NCI-H226 (cell line): Measurements from ENCODE around the gene AMFR.
A peak's percentile ranks its signal among the peaks of the same experiment; 100 is the strongest.
"Not testable (repeated sequence)": the region's sequence is repeated elsewhere in the genome, so short reads cannot be mapped to it uniquely, and the experiment has no call there.

Experiments used
- DNase-seq: peaks from one replicate; pipeline ENCODE4 v3.0.0-alpha.2; 2015

The AMFR gene

DNA sequence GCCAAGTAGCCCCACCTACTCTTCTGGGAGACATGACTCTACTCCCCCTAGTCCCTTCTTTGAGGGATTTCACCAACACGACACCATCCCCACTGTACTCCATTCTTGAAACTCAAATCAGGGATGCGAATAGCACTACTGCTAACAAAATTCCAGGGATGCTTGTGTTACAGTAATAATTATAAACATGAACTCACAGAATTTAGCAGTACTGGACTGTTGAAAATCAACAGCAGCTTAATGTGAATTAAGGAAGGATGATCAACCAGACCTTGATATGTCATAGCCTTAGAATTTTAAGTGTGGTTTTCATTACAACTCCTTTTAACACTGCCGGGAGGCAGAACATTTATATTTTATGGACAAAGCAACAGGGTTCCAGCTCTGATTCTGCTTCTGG lies 37.9 kb downstream of the AMFR start:
- DNase-seq: no peak

DNA sequence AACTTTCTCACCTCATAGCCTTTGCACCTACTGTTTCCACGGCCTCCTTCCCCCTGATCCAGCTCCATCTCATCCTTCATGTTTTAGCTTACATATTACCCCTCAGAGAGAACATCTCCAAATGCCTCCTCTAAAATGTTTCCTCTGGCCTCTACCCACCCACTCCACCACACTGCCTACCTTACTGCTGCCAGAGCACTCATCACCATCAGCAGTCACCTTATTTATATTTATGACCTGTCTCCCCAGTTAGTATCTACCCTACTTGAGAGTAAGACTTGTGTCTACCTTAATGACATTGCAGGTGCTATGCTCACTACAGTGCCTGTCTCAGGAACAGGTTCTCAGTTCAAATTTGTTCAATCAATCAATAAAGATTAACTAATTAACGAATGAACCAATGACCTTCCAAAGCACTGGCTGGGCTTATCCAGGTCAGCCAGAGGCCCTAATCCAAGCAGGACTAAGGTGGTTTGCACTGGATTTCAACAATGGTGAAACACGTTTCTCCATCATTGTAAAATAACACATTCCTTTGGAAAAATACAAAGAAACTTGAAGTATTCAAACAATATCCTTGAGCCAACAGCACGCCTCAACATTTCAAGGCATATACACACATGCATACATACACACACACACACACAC lies 41.1 kb downstream of the AMFR start:
- no peak for DNase-seq

GRCh38 chr16:56382901-56383355 lies 42.4 kb downstream of the AMFR start:
- peak; percentile 93 for DNase-seq

DNA sequence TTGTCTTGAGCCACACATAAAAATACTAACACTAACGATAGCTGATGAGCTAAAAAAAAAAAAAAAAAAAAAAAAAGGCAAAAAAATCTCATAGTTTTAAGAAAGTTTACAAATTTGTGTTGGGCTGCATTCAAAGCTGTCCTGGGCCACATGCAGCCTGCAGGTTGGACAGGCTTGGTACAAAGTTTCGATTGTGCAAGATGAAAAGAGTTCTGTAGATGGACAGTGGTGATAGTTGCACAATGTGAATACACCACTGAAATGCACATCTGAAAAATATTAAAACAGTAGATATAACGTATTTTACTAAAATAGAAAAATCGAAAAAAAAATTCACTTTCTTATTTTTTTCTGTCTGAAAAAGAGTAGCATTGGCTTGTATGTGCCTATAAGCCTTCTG lies 42.9 kb downstream of the AMFR start:
- no peak for DNase-seq

GRCh38 chr16:56380778-56381485 lies 44.4 kb downstream of the AMFR start:
- not testable (repeated sequence) for DNase-seq

DNA sequence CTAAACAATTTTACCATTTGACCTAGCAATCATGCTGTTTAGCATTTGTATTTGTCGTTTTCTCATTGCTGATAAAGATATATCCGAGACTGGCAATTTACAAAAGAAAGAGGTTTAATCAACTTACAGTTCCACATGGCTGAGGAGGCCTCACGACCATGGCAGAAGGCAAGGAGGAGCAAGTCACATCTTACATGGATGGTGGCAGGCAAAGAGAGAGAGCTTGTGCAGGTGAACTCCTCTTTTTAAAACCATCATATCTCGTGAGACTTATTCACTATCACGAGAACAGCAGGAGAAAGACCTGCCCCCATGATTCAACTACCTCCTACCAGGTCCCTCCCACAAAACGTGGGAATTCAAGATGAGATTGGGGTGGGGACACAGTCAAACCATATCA lies 46.3 kb downstream of the AMFR start:
- not testable (repeated sequence) for DNase-seq

DNA sequence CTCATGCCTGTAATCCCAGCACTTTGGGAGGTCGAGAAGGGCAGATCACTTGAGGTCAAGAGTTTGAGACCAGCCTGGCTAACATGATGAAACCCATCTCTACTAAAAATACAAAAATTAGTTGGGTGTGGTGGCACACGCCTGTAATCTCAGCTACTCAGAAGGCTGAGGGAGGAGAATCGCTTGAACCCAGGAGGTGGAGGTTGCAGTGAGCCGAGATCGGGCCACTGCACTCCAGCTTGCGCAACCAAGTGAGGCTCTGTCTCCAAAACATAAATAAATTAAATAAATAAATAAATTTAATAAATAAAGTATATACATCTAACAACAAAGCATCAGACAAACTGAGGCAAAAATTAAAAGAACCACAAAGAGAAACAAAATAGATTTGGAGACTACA lies 49.6 kb downstream of the AMFR start:
- not testable (repeated sequence) for DNase-seq

- DNase-seq: no peak
Measured at GRCh38 chr16:56373003-56373402, 52.3 kb downstream of the AMFR start.

- DNase-seq: no peak
Measured at GRCh38 chr16:56372013-56372634, 53.2 kb downstream of the AMFR start.

- DNase-seq: no peak
Measured at GRCh38 chr16:56371660-56371937, 53.7 kb downstream of the AMFR start.

DNA sequence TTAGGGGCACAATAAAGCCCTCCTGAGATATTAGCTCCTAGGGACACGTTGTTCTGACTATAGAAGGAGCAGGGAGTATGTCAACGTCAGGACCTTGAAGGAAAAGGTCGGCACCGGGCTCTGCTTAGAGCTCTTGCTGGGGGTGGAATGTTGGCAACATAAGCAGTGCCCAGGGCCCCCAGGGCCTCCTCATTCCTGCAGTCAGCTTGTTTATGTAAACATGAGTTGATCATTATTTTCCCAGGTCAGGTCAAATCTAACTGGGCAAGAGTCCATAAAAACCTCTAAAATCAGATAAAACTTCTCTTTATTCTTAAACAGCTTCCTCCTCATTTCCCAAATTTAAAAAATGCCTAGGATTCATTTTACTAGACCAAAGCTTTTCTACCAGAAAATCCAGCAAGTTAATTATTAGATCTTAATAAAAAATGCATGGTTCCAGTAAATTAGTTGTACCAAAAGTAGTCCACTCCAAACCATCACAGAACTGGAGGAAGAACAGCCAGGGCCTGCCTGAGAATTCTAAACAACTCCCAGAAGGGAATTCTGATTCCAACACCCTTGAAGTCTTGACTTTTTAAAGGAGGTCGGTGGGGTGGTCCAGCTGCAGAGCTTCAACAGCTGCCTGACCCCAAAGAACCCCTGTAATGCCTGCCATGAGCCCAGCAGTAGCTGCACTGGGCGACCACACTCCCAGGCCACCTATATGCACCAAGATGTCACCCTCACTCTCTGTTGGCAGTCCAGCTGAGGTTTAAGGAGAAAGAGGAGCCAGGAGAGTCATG lies 54.3 kb downstream of the AMFR start:
- no peak for DNase-seq

- DNase-seq: no peak
Measured at GRCh38 chr16:56370185-56370874, 55.0 kb downstream of the AMFR start.

- no peak for DNase-seq
Measured at GRCh38 chr16:56369202-56369601, 56.1 kb downstream of the AMFR start.

DNA sequence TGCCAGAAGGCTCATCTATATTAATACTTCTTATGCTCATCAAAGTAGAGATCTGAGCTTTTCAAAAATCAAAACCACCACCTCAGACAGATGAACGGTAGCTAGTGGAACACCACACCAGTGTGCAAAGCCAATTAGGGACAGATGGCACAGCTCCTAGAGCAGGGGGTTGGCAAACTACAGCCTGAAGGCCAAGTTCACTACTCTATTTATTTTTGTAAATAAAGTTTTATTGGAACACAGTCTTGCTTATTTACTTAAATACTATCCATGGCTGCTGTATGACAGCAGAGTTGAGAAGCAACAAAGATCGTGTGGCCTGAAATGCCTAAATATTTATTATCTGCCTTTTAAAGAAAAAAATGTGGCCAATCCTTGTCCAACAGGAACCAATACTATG lies 56.8 kb downstream of the AMFR start:
- DNase-seq: no peak

GRCh38 chr16:56367764-56368163 lies 57.6 kb downstream of the AMFR start:
- no peak for DNase-seq

DNA sequence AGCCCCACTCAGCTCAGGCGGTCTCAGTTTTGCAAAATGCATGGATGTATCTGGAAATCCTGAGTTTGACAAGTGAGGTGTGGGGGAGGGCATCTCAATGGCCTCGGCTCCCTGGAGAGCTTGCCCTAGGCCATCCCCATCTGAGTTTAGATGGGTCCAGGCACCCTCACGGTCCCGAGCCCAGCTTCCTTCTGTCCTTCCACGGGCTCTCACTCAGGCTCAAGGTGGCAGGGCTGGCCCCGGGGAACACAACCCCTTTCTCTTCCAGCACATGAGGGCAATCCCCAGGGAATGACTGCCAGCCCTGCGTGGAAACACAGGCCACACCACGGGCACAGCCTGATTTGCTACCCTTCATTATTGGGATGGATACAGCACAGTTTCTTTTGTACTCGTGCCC lies 58.4 kb downstream of the AMFR start:
- DNase-seq: no peak

DNA sequence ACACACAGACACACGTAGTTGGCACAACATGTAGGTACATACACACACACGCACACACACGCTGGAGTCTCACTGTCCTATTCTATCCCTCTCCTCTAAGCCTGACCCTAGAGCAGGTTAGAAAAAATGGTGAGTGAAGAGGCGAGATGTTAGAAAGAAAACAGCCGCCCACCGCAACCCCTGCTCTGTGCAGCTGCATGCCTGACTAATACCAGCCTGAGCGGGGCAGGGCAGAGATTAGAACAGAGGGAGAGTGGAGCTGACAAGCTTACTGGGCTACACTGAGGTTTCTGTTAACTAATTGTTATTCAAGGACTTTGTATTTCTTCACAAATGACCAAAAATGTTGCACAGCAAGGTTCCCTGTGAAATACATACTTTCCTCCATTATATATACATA lies 59.8 kb downstream of the AMFR start:
- DNase-seq: no peak

- no peak for DNase-seq
Measured at GRCh38 chr16:56364865-56365264, 60.5 kb downstream of the AMFR start.

DNA sequence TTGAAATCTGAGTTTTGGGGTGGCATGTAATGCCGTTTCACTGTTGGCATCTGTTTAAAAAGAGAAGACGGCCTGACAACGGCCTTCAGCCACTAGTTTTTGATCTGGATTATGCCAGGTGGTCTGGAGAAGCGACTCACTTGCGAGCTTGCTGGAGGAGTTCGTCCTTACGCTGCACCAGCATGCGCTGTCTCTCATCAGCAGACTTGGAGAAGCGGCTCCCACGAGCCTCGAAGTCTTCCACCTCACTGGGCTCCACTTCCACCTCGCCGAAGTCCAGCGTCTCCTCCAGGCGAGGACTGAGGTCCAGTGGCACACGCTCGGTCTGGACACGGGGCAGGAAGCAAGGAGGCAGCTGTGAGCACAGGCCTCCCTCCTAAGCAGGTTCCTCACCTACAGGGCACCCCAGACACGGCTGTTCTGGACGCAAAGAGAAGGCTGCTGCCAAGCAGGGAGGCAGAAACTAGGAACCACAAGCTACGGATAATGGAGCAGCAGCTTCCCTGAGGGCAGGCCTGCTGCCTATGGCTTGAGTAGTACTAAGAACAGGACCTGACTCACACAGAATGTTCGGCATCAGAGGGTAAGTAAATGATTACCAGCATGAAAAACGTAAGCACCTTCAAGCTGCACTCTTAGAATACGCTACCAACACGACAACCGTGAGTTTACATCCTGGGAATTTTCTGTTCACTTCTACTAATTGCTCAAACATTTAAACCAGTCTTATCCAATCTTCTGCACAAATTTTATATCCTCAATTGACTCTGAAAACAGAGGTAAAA lies 61.4 kb downstream of the AMFR start:
- no peak for DNase-seq

- no peak for DNase-seq
Measured at GRCh38 chr16:56363181-56363716, 62.1 kb downstream of the AMFR start.

GRCh38 chr16:56362706-56363105 lies 62.6 kb downstream of the AMFR start:
- DNase-seq: no peak

GRCh38 chr16:56362057-56362655 lies 63.2 kb downstream of the AMFR start:
- no peak for DNase-seq
